ENCODE data around the gene LHFPL2. TPM values are rescaled to one million over a fixed set of nuclear protein-coding genes. Genes with fewer than 3 reads are reported as not detected.

The LHFPL2 gene
- total RNA-seq, 2 donors from 2014 or later, result 13.7 to 40.4 TPM

DNA sequence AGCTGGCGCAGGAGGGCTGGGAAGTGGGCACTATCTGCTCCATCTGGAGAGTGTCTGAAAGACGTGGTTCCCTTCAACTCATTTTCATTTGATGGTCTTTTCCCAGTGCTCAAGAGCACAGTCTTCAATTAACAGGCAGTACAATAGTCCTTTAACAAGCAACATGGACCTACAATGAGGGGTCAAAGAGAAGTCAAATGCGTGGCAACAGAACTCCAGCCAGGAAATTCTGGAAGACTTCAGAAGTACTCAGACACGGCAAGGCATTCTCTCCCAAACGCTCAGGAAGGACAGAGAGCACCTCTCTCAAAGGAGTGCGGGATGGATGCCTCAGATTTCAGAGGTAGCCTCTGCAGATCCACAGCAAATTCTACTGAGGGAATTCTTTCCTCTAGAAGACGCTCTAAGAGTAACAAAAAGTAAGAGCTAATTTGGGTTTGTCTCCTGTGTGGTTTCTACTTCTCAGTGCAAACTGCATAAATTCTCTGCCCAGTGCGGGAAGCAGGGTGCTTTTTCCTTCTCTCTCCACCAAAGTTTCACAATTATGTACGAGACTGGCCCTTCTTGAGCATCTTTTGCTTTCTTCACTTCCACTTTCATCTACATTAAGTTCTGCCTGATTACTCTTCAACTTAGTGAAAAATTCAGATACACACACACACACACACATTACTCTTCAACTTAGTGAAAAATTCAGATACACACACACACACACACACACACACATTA lies 56.4 kb downstream of the LHFPL2 start:
- no peaks in the 10 kb centered on the region for H3K27me3 ChIP-seq (replicated peaks; ENCODE audit: insufficient read depth)
- no peaks in the 10 kb centered on the region for H3K36me3 ChIP-seq
- WGBS, result 67% methylated on average over 9 of the region's 9 CpGs
- peak overlapping the region; percentile 15 to 41 for H3K27ac ChIP-seq
- H3K4me3 ChIP-seq, result no peak overlapping the region
- DNase-seq (ENCODE audit: low spot score), result no peak
- no peaks in the 10 kb centered on the region for H3K9me3 ChIP-seq
- intact Hi-C loops (cut with DNase I), result loop anchor here (5.0 kb wide), 1 partner anchor 35 kb away; no protein-coding TSS in a partner anchor
- no peaks in the 10 kb centered on the region for H3K4me1 ChIP-seq (replicated peaks)
- TF ChIP-seq, protein P1, sequence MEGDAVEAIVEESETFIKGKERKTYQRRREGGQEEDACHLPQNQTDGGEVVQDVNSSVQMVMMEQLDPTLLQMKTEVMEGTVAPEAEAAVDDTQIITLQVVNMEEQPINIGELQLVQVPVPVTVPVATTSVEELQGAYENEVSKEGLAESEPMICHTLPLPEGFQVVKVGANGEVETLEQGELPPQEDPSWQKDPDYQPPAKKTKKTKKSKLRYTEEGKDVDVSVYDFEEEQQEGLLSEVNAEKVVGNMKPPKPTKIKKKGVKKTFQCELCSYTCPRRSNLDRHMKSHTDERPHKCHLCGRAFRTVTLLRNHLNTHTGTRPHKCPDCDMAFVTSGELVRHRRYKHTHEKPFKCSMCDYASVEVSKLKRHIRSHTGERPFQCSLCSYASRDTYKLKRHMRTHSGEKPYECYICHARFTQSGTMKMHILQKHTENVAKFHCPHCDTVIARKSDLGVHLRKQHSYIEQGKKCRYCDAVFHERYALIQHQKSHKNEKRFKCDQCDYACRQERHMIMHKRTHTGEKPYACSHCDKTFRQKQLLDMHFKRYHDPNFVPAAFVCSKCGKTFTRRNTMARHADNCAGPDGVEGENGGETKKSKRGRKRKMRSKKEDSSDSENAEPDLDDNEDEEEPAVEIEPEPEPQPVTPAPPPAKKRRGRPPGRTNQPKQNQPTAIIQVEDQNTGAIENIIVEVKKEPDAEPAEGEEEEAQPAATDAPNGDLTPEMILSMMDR (IDR thresholded peaks at IDR 0.05), result no peak
- TF ChIP-seq POLR2AphosphoS5 (IDR thresholded peaks at IDR 0.05) (no peak), POLR2A (IDR thresholded peaks at IDR 0.05) (no peak)

DNA sequence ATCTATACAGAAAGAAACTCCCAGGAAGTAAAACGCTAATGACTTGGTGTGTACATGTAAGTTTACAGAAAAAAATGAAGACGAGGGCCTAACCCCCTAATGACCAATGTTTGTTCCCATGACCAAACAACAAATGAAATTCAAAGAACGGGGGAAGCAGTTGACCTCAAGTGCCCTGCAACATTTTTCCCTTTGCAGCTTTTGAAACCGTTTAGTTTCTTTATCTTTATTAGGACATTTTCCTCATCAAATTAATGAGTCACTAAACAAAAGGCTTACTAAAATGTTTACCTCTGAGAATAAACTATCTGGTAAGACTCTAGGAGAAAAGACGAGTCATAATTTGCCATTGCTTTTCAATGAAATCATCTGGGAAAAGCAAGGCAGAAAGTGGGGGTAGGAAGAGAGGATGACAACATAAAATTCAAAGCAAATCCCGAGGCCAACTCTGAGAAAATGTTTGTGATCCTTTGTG lies 57.4 kb downstream of the LHFPL2 start:
- no peak overlapping the region for H3K4me3 ChIP-seq
- no peaks in the 10 kb centered on the region for H3K27me3 ChIP-seq (replicated peaks; ENCODE audit: insufficient read depth)
- WGBS, result 41% methylated on average over 6 of the region's 6 CpGs
- TF ChIP-seq POLR2A (IDR thresholded peaks at IDR 0.05), result no peak
- TF ChIP-seq POLR2AphosphoS5 (IDR thresholded peaks at IDR 0.05), result no peak
- TF ChIP-seq, protein P1 (IDR thresholded peaks at IDR 0.05), result no peak
- no peak for DNase-seq (ENCODE audit: low spot score)
- peak overlapping the region in 1 of 2 donors; percentile 15 for H3K27ac ChIP-seq
- intact Hi-C loops (cut with DNase I), result loop anchor here (5.0 kb wide), 1 partner anchor 36 kb away; no protein-coding TSS in a partner anchor
- H3K9me3 ChIP-seq, result no peaks in the 10 kb centered on the region
- H3K4me1 ChIP-seq (replicated peaks), result no peaks in the 10 kb centered on the region
- H3K36me3 ChIP-seq, result no peaks in the 10 kb centered on the region

DNA sequence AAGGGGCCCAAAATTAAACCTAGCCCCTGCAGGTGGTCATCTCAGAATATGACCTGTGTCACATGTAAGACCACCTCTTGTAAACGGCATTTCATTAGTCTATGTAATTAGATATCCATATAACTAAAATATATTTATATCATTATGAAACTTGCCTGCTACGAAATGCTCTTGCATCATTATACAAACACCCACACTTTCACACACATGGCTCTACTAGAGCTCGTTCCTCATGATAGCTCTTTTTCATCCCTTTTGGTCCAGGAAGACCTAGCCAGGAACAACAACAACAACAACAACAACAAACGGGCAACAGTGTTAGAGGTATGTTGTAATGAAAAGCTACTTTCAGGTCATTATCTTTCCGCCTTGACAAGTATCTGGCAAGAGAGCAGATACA lies 58.6 kb downstream of the LHFPL2 start:
- H3K9me3 ChIP-seq, result no peaks in the 10 kb centered on the region
- WGBS, result 78% methylated on average over 5 of the region's 5 CpGs
- H3K27ac ChIP-seq, result no peak overlapping the region
- intact Hi-C loops (cut with DNase I), result loop anchor here (5.0 kb wide), 1 partner anchor 37 kb away; no protein-coding TSS in a partner anchor
- H3K4me1 ChIP-seq (replicated peaks), result no peaks in the 10 kb centered on the region
- TF ChIP-seq, protein P1 (IDR thresholded peaks at IDR 0.05), result no peak
- TF ChIP-seq POLR2A (IDR thresholded peaks at IDR 0.05), result no peak
- no peak for TF ChIP-seq POLR2AphosphoS5 (IDR thresholded peaks at IDR 0.05)
- DNase-seq (ENCODE audit: low spot score), result no peak
- H3K4me3 ChIP-seq, result no peak overlapping the region
- no peaks in the 10 kb centered on the region for H3K36me3 ChIP-seq
- H3K27me3 ChIP-seq (replicated peaks; ENCODE audit: insufficient read depth), result no peaks in the 10 kb centered on the region

DNA sequence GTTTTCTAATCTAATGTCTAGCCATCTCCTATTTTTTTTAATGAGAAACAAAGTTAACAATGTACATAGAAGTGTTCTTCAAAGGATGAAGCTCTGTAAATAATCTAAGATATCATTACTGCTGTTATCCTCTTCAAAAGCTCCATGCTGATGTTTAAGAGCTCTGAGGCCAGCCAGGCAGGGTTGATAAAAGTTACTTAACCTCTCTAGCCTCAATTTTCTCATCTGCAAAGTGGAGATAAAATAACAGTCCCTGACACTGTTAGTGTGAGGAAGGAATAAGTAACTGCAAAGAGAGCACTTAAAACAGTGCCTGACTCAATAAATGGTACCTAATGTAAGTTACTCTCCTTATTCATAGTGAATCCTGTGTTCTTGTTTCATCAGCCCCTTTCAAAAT lies 60.1 kb downstream of the LHFPL2 start:
- Histone ChIP-seq H3K9me3 (no peaks in the 10 kb centered on the region), H3K27ac (no peak overlapping the region), H3K36me3 (no peaks in the 10 kb centered on the region), H3K4me3 (no peak overlapping the region), H3K27me3 (replicated peaks; ENCODE audit: insufficient read depth) (no peaks in the 10 kb centered on the region), H3K4me1 (replicated peaks) (no peaks in the 10 kb centered on the region)
- intact Hi-C loops (cut with DNase I), result no loop called here
- no peak for DNase-seq (ENCODE audit: low spot score)
- TF ChIP-seq, protein P1 (IDR thresholded peaks at IDR 0.05), result no peak

DNA sequence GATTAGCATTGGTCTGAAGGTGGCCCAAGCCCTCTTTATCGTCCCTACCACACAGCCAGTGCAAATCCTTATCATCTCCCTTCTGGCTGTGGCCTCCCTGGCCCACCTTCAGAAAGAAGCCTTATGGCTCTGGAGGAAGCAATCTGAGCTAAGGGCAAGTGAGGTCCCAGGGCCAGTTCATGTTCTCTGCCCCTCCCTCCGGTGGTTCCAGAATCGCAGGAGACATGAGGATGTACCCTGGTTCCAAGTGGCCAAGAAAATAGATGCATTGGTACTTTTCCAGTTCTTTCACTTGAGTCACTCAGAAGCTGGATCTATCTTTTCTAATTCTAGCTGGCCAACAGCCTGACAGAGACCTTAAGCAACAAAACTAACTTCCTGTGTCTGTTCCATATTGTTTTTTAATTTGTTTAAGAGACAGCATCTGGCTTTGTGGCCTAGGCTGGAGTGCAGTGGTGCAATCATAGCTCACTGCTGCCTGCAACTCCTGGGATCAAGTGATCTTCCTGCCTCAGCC lies 60.7 kb downstream of the LHFPL2 start:
- Histone ChIP-seq H3K4me1 (replicated peaks) (no peaks in the 10 kb centered on the region), H3K36me3 (no peaks in the 10 kb centered on the region), H3K27ac (no peak overlapping the region), H3K9me3 (no peaks in the 10 kb centered on the region), H3K27me3 (replicated peaks; ENCODE audit: insufficient read depth) (no peaks in the 10 kb centered on the region), H3K4me3 (no peak overlapping the region)
- 54% methylated on average over 3 of the region's 3 CpGs for WGBS
- intact Hi-C loops (cut with DNase I), result no loop called here
- DNase-seq (ENCODE audit: low spot score), result no peak
- TF ChIP-seq POLR2A (IDR thresholded peaks at IDR 0.05) (no peak), POLR2AphosphoS5 (IDR thresholded peaks at IDR 0.05) (no peak)

Measured in prostate gland (tissue), 2 donors.